NCI-H460 (cell line): Measurements from ENCODE around the gene ARMCX2. TPM values are rescaled to one million over a fixed set of nuclear protein-coding genes. Genes with fewer than 3 reads are reported as not detected.
"Not testable (repeated sequence)": the region's sequence is repeated elsewhere in the genome, so short reads cannot be mapped to it uniquely, and the experiment has no call there.

Experiments
- DNase-seq: peaks from one replicate; pipeline ENCODE4 v3.0.0-alpha.2; 2016; ENCODE audit warnings: low read depth; ENCODE audit errors: extremely low read depth
- polyA plus RNA-seq: library from polyadenylated mRNA; depleted of rRNA; stranded (reverse); fragments of >200 nt; gene quantifications from 2 replicates; pipeline ENCODE4 v1.2.3, GENCODE V29; 2014; cell fraction: nucleus; rRNA removed
- total RNA-seq: library from RNA; depleted of rRNA; stranded (reverse); fragments of >200 nt; shearing (Covaris generic); gene quantifications from 2 replicates; pipeline ENCODE4 v1.2.3, GENCODE V29; 2014; rRNA removed

Gene ARMCX2
- total RNA-seq, result 0.84 and 1.3 TPM in 2 replicates
- polyA plus RNA-seq, result 0.95 and 1.1 TPM in 2 replicates

DNA sequence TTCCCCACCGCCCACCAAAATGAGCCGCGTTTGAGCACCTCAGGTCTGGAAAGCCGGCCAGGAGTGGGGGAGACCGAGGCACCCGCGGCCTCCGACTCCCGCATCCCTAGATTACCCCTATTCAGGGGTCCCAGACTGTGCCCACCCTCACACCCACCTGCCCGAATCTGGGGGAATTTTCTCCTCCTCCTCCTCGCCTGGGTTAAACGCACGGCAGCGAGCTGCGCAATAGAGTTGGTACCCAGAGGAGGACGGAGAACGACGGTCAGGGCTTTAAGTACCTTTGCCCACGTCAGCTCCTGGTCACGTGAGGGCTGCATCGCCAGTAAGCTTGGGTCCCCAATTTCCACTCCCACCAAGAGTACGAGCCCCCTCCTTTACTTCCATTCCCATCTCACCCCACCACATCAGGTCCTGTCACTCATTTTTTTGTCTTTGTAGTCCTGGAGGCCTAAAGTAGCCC is at the start of gene ARMCX2:
ARMCX2 (minus strand) TSS at position 250 of the 463 bp plus-strand sequence. CDS start 2,262 bp downstream, outside the sequence.
- no peak for DNase-seq

DNA sequence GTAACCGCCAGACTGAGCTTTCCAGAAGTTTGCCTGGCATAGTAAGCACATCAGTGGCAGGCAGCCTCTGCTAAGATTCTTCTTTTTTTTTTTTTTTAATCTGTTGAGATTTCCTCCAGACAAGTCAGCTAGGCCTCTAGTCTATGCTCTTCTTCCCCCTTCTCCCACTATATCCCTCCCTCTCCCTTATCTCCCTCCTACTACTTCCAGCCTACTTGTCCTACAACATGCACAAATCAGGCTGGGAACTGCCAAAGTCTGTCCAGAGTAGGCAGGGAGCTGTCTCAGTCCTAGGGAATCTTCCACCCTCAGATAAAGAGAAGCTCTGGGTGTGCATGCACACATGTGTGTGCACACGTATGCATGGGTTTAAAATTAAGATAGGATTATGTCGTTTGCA is 49.7 kb upstream of the ARMCX2 start:
- DNase-seq, result no peak

DNA sequence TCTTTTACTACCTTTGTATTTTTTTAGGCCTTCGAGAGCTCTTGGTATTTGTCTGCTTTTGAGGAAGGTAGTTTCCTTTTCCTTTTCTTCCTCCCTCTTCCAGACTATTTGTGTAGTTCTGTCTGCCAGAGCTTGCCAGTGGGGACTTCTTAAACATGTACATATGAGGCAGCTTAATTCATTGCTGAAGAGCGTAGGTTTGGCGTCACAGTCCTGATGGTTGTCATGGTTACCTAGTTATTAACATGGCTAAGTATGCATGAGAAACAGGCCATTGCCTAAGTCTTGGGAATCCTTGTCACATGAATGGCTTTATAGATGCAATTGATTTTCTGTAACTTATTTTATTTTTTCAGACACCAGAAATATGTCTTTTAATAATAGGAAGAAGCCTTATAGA is 48.5 kb upstream of the ARMCX2 start:
- DNase-seq, result no peak

DNA sequence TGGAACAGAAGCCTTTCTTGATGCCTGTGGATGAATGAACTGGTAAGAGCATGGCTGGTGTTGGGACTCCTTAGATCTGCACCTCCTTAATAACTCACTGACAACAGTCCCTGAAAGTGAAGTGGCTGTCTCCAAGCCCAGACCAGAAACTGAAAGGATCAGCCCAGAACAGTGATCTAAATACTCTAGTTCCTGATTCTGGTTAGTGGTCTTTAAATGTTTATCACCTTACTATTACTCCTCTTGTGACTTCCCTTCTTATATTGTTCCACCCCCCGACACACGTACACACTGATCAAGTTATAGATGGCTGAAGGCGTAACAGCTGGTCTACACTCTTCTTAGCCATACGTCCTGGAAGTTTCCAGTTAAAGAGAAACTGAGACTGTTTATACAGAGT is 33.8 kb upstream of the ARMCX2 start:
- no peak for DNase-seq

DNA sequence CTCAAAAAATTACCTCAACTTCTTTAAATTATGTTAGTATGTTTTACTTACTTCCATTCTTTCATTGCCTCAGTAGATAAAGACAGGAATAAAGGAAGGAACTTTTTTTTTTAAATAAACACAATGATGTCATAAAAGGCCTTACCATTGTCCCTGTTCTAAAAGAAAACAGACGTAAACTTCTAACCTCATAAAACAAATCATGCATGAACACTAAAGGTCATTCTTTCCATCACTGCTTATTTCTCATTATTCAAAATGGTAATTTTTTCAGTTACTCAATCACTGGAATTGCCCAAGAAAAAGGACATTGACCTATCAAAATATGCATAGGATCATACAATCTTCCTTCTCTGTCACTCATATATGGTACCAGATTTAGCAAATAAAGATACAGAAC is 32.2 kb upstream of the ARMCX2 start:
- DNase-seq, result peak; percentile 18

DNA sequence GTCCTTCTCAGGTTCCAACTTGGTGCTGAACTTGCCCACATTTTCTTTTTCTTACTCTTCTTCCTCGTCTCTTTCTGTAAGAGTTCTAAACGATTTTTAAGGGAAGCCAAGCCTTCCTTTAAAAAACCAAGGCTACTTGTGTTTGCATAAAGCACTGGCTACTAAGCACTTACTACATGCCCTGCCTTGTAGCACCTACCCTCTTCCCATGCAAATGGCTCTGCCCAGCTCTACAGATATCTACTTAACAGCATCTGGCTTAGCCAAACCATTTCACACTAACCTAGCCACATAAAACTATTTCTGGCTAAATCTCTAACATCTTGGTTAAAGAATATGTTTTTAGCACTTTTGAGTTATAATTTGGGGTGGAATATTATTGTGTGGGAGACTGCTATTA is 26.9 kb upstream of the ARMCX2 start:
- no peak for DNase-seq

DNA sequence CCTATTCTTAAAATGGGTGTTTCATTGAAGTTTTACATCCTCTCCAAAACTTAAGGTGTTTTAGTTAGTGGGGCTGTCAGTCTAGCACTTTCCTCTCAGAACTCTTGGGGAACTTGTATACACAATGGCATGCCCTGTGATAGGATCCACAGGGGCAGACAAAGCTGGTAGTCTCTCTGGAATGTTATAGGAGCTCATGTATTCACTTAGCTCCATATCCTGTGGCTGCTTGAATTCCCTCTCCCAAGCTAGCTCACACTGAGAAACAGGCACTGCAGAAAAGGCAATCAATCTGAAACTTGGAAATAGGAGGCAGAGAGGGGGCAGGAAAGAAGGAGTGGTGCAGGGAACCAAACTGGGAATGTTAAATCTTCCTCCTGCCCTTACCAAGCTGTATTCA is 26.3 kb upstream of the ARMCX2 start:
- no peak for DNase-seq

DNA sequence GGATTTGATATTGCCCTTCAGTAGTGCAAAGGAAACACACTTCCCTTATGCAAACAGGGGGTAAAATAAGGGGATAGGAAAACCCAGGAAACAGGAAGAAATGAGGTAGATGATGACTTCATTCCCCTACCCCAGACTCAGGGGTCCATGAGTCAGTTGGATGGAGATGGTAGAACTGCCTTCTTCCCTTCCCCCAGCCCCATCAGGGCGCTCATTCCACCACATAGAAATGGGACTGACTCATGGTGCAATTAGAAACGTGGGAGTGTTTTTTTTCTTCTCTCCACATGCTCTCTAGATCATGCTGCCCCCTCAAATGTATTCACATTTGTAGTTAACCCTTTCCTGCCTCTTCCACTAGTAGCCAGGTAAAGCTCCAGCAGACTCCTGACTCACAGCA is 23.1 kb upstream of the ARMCX2 start:
- no peak for DNase-seq

DNA sequence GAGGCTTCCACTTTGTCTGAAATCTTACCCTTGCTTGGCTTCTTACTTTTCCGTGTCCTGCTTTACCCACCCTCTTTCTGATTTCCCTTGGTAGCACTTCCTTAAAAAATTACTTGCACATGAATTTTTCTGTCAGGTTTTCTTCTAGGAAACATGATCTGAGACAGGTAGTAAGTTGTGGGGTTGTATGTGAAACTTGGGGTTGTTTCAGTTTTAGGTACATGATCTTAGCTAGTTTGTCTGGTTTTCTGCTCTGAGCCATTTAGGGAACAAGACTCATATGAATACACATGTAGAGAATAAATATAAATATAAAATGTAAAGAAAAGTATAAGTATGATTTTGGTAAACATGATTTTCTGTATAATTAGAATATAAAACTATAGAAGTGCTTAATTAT is 17.4 kb upstream of the ARMCX2 start:
- no peak for DNase-seq

DNA sequence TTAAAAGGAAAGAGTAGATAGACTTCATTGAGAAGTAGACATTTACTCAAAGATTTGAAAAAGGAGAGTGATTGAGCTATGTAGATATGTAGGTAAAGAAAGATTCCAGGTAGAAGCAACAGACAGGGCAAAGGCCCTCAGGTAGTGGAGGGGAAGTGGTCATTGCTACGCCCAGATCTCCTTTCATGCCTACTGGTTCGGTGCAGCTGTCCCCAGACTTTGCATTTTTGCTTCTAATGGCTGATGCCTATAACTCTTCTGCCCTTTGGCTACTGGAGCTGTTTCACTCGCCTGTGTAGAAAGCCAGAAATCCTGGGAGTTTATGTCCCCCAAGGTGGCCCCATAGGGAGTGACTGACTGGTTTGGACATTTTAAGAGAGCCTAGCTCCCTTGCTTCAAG is 16.9 kb upstream of the ARMCX2 start:
- DNase-seq, result no peak

DNA sequence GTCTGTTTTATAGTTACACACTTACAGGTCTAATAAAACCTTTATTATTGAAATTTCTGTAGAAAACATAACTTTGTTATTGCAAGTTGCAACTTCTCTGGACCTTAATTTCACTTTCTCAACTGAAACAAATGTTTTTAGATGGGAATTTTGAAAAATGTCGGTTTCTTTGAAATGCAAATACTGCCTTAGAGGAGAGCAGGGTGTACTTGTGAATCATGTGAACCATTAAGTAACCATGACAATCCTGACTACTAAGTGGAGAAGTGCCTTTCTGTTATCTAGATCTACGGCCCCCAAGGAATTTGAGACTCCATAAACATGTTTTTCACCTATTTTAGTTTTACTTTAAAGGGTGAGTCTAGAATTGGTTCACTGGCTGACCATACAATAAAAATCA is 8.5 kb upstream of the ARMCX2 start:
- DNase-seq, result no peak

DNA sequence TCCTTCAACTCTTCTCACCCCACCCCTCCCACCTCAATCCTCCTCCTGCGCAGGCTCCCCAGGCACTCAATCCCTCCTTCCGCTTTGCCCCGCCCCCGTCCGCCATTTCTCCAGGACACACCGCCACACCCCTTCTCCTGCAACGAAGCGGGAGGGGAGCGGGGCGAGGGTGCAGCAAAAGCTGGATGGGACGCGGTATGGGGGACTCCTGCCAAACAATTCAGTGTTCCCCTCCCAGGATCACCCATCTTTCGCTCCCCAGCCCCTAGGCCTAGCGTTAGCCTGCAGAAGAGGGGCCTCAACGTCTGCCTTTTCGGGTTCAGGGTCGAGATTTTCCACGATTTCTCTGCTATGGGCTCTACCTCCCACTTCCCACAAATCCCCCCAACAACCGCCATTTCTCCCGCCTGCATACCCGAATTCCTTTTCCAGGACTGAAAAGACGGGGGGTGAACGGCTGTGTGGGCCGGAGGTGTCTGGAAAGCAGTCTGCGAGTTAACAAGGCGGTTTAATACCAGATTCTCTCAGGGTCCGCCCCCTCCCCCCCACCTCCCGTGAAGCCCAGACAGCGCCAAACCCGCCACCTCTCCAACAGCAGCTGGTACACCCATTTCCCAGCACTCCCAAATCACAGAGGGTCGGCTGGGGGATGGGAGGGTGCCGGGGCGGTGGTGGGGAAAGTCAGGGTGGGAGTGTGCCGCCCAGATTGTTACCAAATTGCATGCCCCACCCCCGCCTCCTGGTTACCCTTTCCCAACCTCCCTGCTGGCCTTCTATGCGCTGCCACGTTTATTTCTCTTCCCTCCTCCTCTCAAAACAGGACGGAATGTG is 774 bp downstream of the ARMCX2 start:
- DNase-seq, result peak; percentile 68

DNA sequence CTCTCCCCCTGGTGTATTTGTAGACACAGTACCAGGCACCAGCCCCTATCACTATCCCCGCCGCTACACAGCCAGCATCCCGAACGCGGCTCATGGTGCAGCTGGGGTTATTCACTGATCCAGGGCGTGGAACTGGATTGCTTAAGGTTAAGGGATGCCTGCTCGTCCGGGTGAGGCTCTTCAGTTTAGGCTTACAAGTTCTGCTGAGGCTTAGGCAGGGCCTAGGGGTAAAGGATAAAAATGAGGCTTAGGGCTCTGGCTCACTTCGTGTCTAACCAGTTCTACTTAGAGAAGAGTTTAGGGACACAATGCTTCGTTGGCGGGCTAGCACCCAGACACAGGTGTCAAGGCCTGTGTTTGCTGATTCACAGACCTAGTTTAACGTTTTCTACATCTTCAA is 2.2 kb downstream of the ARMCX2 start:
- no peak for DNase-seq

DNA sequence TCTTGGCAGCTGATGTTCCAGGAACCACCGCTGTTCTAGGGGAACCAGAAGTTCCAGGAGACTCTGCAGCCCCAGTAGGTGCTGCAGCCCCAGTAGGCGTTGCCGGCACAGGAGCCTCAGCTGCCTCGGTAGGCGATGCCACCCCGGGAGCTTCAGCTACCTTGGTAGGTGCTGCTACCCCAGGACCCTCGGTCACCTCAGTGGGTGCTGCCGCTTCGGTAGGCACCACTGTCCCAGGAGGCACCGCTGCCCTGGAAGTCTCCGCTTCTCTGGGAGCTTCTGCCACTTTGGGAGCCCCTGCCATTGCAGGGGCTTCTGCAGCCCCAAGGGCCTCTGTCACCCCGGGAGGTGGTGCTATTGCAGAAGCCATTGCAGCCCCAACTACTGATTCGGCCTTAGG is 2.8 kb downstream of the ARMCX2 start:
- no peak for DNase-seq

DNA sequence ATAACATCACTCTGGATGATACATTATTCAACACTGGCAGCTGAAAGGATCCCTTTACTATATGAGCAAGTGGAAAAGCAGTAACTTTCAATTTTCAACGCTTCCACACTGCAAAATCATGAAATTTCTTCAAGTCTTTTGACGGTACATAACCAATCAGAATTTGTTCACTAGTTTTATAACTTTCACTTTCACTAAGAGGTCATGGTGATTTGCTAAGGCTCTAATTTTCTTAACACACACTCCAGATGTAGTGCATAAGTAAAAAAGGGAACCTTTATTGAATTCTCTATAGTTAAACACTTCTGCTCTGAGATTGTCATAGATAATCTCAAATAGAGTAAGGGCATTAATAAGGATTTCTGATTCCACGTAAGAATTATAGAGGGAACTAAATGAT is 4.1 kb downstream of the ARMCX2 start:
- DNase-seq, result no peak

DNA sequence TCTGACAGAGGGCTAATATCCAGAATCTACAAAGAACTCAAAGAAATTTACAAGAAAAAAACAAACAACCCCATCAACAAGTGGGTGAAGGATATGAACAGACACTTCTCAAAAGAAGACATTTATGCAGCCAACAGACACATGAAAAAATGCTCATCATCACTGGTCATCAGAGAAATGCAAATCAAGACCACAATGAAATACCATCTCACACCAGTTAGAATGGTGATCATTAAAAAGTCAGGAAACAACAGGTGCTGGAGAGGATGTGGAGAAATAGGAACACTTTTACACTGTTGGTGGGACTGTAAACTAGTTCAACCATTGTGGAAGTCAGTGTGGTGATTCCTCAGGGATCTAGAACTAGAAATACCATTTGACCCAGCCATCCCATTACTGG is 11.9 kb downstream of the ARMCX2 start:
- DNase-seq, result not testable (repeated sequence)

DNA sequence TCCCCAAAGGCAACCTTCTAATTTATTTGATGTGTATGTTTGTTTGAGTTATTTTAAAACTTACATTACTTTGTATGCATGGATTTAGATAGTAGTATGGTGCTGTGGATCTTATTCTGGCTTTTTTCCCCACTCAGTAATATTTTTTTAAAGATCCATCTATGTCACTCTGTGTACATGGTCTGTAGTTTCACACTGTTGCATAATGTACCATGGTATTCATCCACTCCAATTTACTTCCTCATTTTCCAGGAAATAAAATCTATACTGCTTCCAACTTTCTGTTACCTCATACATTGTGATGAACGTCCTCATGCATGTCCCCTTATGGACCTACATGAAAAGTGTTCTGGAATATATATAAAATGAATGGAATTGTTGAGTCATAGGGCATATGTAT is 17.6 kb downstream of the ARMCX2 start:
- no peak for DNase-seq

DNA sequence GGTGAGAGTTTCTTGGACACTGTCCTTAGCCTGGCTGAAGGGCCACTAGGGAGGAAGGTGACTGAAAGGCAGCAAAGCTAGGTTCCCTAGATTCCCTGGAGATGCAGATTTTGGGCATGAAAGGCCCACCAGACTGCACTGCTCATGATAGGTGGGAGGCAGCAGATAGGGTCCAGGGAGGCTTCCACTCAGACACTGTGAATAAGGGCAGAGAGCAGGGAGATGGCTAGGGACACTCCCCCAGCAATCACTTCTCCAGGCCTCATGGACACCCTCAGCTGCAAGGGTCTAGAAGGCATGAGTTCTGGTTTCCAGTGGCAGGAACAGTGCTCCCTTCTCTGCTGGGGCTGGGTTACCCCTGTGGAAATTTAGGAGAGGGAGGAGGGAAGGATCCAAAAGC is 20.1 kb downstream of the ARMCX2 start:
- no peak for DNase-seq

DNA sequence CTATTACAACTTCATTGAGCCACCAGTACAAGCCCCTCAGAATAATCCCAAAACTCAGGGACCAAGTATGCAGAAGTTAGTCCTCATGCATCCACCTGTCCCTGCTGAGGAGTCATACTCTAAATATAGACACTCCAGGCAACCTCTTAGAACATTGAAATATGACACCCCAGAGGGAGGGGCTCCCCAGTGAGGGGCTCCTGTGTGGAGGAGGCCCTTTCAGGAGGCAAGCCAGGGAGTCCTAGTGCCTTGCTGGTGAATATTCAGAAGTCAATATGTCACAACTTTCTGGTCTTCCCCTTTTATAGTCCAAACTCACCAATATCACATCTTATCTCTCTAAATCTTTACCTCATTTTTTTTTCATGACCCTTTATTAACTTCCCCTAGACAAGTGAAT is 40.3 kb downstream of the ARMCX2 start:
- DNase-seq, result no peak

DNA sequence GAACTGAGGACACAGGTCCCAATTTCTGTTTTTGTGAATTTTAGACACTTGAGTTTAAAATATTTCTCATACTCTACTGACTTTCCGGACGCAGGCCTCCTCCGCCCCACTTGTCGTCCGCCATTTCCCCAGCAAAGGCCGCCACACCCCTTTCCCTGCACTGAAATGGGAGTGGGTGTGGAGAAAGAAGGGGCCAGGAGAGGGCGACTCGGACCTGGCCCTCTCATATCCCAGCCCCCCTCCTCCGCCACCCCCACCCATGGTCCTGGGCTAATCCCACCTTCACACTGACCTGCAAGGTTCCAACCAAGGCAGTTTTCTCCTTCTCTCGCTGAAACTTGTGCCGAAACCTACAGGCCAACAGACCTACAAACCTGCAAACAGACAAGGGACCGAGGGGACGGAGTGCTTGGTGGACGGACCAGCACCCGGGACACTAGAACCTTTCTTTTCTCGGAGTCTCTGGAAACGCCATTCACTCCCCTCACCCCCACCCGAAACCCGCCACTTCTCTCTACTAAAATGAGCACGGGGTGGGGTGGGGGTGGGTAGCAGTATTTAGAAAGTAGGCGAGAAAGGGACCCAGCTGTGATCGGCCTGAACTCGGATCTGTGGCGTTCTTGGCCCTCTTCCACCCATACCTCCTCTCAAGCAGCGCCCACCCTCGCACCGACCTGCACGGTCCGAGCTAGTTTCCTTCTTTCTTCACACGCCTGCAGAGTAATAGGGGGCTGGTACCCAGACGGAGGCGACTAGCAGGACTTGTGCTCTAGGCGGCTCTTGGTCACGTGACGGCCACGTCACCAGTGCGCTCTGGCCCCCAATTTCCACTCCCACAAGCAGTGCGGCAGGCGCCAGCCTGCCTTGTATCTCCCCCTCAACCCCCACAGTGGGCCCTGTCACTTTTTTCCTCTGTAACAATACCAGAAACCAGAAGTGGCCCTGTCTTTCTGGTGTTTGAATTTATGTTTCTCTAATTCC is 42.1 kb downstream of the ARMCX2 start, which contains the start of gene ARMCX6:
ARMCX6 (minus strand) TSS at position 790 of the 981 bp plus-strand sequence. CDS start 1,380 bp downstream, outside the sequence.
- peak; percentile 68 for DNase-seq

DNA sequence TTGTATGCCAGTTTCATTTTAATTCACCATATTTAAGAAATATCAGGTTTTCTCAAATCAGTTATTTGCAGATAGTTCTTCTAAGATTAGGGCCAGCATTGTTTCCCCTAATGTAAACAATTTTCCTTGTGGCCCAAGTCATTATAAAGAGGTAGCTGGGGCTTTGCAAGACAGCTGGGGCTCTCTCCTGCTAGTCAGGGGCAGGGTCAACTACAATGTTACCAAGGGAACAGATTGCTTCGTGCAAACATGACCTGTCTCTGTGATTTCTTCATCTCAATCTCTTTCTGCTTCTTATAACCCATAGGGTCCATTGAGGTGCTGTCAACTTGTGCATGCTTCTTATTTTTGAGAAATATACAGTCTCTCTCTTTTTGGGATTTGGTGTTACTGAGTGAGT is 53.9 kb downstream of the ARMCX2 start:
- no peak for DNase-seq
